Myocyte (in vitro differentiated cells): ENCODE data around the gene TBC1D10B. TPM values are rescaled to one million over a fixed set of nuclear protein-coding genes. Genes with fewer than 3 reads are reported as not detected.
"Not testable (repeated sequence)": the region's sequence is repeated elsewhere in the genome, so short reads cannot be mapped to it uniquely, and the experiment has no call there.

ENCODE experiments used
- DNase-seq: peaks from one replicate; pipeline ENCODE4 v3.0.0-alpha.2; 2012; ENCODE audit warnings: low read depth
- total RNA-seq: library from RNA; depleted of rRNA; stranded (reverse); fragments of >200 nt; gene quantifications from 2 replicates; pipeline ENCODE4 v1.2.3, GENCODE V29; 2014

The TBC1D10B gene
- total RNA-seq, 1 donor from 2014 or later = 40.3 TPM

DNA sequence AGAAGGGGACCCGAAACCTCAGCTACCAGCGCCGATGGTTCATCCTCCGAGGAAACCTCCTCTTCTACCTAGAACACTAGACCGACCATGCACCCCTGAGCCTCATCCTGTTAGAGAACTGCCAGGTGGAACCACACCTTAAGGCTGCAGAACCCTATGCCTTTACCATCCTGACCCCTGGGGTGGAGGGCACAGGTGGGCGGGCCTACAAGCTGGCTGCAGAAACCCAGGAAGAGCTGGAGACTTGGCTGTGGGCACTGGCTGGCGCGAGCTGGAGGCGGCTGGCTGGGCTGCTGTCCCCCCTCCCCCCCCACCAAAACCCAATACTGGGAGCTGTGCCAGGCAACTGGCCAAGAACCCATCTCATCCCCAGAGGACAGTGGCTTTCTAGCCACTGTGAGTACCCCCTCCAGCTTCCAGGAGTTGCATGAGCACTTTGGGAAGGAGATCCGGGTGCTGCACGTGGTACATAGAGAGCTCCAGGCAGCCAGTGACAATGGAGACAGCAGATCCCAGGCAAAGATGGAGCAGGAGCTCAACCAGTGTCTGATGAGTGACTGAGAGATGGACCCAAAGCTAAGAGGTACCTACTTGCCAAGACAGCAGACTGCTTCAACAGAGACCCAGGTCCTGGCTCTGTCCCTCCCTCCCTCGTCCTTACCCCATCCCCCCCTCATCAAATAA lies 13.8 kb downstream of the TBC1D10B start:
- DNase-seq = peak; percentile 74

DNA sequence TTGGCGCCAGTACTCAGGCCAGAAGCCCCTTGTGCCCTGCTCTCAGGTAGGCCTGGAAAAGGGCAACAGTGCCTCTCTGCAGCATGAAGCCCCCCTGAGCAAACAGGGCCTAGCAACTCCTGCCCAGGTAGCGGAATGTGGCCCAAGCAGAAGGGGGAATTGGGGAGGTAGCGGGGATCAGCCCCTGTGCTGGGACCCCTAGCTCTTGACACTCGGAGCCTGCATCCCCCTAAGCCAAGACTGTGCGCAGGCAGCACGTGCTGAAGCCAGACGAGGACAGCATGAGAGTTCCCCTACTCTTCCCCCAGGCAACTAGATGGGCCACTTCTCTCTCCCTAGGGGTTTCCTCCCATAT lies 14.4 kb downstream of the TBC1D10B start:
- DNase-seq = no peak

- DNase-seq = peak; percentile 100
Measured at GRCh38 chr16:30355144-30355953, 14.9 kb downstream of the TBC1D10B start, which contains the start of gene CD2BP2. CD2BP2 (minus strand) TSS chr16:30355308; CDS start chr16:30354681, 627 bp downstream.

DNA sequence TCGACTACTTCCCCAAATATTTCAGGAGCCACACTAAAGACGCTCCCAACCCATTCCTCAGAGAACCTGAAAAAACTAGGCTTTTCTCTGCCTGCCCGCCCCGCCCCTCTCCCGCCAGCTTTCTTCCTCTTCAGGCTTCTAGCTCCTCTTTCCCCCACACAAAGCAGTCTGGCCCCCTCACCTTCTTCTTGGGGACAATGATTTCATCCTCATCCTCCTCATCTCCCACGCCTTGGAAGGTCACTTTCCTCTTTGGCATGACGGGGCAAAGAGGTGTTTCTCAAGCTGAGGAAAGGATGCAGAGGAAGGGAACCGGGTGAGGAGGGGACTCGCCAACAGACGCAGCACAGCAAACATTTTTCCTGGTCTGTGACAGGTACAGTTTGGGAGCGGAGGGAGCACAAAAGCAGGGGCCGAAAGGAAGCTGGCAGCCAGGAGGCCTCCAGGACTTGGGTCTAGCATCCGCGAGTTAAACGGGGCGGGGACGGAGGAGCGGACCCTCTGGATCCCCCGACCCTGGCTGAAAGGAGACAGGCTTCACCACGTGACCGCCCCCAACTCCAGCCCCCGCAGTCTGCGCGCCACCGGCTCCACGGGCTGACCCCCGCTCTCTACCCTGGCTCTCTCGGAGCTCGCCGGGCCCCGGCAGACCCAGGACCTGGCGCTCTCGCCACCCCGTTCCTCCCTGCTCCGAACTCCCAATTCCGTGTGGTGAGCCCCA lies 15.7 kb downstream of the TBC1D10B start:
- DNase-seq = peak; percentile 9

GRCh38 chr16:30353438-30354129 lies 16.7 kb downstream of the TBC1D10B start:
- no peak for DNase-seq

GRCh38 chr16:30352488-30353401 lies 17.5 kb downstream of the TBC1D10B start:
- peak; percentile 6 for DNase-seq

DNA sequence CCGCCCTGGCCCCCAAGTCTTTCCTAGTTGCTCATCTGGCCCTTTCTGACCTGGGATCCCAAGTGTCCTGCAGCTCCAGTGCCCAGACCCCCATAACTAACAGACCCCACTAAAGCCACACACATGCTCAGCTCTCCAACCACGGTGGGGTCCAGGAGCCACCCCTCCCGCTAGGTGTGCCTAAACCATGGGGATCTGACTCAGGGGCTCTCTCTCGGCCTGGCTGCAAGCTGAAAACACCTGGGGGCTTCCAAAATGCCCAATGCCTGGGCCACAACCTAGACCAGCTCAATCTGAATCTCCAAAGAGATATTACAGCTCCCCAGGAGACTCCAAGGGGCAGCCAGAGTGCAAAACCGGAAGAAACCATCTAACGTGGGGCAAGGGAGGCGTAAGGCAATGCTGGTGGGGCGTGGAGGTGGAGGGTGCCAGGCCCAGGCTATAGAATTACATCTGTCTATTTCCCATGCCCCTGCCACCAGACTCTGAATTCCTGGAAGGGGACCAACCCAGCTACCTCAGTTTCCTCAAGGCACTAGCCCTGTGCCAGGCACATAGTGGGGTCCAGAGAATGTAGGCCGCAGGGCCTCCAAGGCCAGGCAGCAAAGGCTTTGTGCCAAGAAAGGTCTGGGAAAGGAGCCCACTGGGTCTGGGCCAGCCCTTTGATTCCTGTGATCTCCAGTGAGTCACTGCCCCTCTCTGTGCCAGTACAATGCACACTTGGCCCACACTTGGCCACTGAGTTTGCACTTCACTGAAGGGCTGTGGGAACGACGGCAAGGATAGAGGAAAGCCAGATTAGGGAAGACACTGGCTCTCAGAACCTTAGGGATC lies 18.5 kb downstream of the TBC1D10B start:
- DNase-seq = peak; percentile 84

GRCh38 chr16:30351001-30351441 lies 19.3 kb downstream of the TBC1D10B start:
- DNase-seq = no peak

GRCh38 chr16:30350134-30350871 lies 20.0 kb downstream of the TBC1D10B start:
- peak; percentile 36 for DNase-seq

DNA sequence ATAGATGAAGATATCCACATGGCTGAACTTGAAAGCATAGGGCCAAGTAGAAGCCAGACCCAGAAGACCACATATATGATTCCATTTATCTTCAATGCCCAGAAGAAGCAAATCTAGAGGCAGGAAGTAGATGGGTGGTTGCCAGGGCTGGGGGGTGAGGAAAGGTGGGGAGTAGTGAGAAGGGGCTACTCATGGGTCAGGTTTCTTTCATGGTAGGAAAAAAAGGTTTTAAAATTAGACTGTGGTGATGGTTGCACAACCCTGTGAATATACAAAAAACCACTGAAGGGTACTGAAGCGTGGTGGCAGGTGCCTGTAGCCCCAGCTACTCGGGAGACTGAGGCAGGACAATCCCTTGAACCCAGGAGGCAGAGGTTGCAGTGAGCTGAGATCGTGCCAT lies 20.6 kb downstream of the TBC1D10B start:
- no peak for DNase-seq

GRCh38 chr16:30348929-30349328 lies 21.4 kb downstream of the TBC1D10B start:
- no peak for DNase-seq

GRCh38 chr16:30348113-30348512 lies 22.2 kb downstream of the TBC1D10B start:
- DNase-seq = no peak

- DNase-seq = no peak
Measured at GRCh38 chr16:30346286-30346685, 24.0 kb downstream of the TBC1D10B start.

DNA sequence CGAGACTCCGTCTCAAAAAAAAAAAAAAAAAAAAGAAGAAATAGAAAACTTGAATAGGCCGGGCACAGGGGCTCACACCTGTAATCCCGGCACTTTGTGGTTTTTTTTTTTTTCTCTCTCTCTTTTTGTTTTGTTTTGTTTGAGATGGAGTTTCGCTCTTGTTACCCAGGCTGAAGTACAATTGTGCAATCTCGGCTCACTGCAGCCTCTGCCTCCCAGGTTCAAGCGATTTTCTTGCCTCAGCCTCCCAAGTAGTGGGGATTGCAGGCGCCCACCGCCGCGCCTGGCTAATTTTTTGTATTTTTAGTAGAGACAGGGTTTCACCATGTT lies 26.8 kb downstream of the TBC1D10B start:
- DNase-seq = not testable (repeated sequence)

GRCh38 chr16:30342751-30343490 lies 27.4 kb downstream of the TBC1D10B start:
- DNase-seq = no peak

DNA sequence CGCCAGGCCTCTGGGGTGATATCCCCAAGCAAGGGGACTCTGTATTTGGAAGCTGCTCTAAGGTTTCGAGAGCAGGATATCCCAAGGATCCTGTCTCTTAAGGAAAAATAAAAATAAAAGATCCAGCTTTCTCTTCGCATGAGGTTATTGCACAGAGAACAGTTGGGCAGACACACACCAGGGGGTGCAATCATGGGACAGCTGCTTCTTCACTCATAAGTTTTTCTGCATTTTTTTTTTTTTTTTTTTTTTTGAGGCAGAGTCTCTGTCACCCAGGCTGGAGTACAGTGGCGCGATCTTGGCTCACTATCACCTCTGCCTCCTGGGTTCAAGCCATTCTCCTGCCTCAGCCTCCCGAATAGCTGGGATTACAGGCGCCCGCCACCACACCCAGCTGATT lies 28.3 kb downstream of the TBC1D10B start:
- peak; percentile 52 for DNase-seq

GRCh38 chr16:30340621-30341020 lies 29.7 kb downstream of the TBC1D10B start:
- no peak for DNase-seq

DNA sequence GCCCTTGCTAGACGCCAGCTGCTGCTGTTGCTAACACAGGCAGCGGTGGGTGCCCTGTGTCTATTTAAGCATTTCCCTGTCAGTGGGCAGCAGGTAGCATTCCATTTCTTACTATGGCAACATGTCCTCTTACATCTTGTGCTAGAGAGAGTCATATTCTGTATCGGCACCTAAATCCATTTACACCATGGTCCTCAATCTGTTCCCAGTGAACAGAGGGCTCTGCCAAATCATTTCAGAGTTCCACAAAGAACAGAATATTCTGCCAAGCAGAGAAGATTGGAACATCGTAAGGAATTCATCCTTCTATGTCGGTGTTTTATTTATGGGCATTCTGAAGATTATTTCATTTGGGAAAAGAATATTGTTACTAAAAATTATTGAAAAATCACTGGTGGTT lies 31.6 kb downstream of the TBC1D10B start:
- not testable (repeated sequence) for DNase-seq
